OCI-LY1 (cell line): ENCODE results near the gene GULP1.

Experiments
- H2AFZ ChIP-seq: fragments of 200-600 bp; sonication (generic), shearing (Covaris generic); 2 replicates; pipeline ENCODE4 v1.6.0; 2014; ENCODE audit warnings: antibody characterized with exemption, mild to moderate bottlenecking, low read length
- H3F3A ChIP-seq: fragments of 200-600 bp; sonication (generic), shearing (Covaris generic); 2 replicates; pipeline ENCODE4 v1.6.0; 2014; ENCODE audit warnings: mild to moderate bottlenecking, antibody characterized with exemption, low read length, moderate library complexity; ENCODE audit not compliant: insufficient read depth
- H3K27ac ChIP-seq: fragments of 200-600 bp; sonication (generic); 2 replicates; pipeline ENCODE4 v1.5.1; 2014; ENCODE audit warnings: low read length, mixed run types, mild to moderate bottlenecking, low read depth; ENCODE audit not compliant: poor library complexity, severe bottlenecking
- H3K27me3 ChIP-seq: fragments of 200-600 bp; sonication (generic); 2 replicates; pipeline ENCODE4 v1.6.0; 2014; ENCODE audit warnings: antibody characterized with exemption, mild to moderate bottlenecking, low read length, moderate library complexity; ENCODE audit not compliant: insufficient read depth
- H3K36me3 ChIP-seq: fragments of 200-600 bp; sonication (generic); 2 replicates; pipeline ENCODE4 v1.6.1; 2014; ENCODE audit warnings: mild to moderate bottlenecking, antibody characterized with exemption, low read length, moderate library complexity, mixed read lengths; ENCODE audit not compliant: insufficient read depth
- H3K4me1 ChIP-seq: fragments of 200-600 bp; sonication (generic); 2 replicates; pipeline ENCODE4 v1.5.1; 2014; ENCODE audit warnings: mild to moderate bottlenecking, low read length, moderate library complexity; ENCODE audit not compliant: insufficient read depth, severe bottlenecking
- H3K4me2 ChIP-seq: fragments of 200-600 bp; sonication (generic), shearing (Covaris generic); 2 replicates; pipeline ENCODE4 v1.6.1; 2014; ENCODE audit warnings: low read length
- H3K4me3 ChIP-seq: fragments of 200-600 bp; sonication (generic); 2 replicates; pipeline ENCODE4 v1.5.1; 2014; ENCODE audit warnings: low read length, low read depth, mild to moderate bottlenecking, mixed read lengths; ENCODE audit not compliant: poor library complexity, severe bottlenecking
- H3K79me2 ChIP-seq: fragments of 200-600 bp; shearing (Covaris generic); 2 replicates; pipeline ENCODE4 v1.6.1; 2016; ENCODE audit warnings: mixed run types, low read length, mixed read lengths; ENCODE audit not compliant: insufficient read depth
- H3K9ac ChIP-seq: fragments of 200-600 bp; sonication (generic), shearing (Covaris generic); 2 replicates; pipeline ENCODE4 v1.6.1; 2014; ENCODE audit warnings: mild to moderate bottlenecking, low read length, mixed read lengths
- H3K9me2 ChIP-seq: fragments of 200-600 bp; sonication (generic), shearing (Covaris generic); 2 replicates; pipeline ENCODE4 v1.6.1; 2014; ENCODE audit warnings: low read depth, mild to moderate bottlenecking, low read length, mixed read lengths
- H3K9me3 ChIP-seq: fragments of 200-600 bp; shearing (Covaris generic); 2 replicates; pipeline ENCODE4 v1.6.1; 2014; ENCODE audit warnings: low read length, mixed read lengths
- H4K20me1 ChIP-seq: fragments of 200-600 bp; sonication (generic), shearing (Covaris generic); 2 replicates; pipeline ENCODE4 v1.6.0; 2016; ENCODE audit warnings: mild to moderate bottlenecking, low read length; ENCODE audit not compliant: insufficient read depth
- EZH2 ChIP-seq: fragments of 200-600 bp; sonication (generic), shearing (Covaris generic); IDR thresholded peaks from 2 replicates; pipeline ENCODE4 v1.8.0; 2017; ENCODE audit warnings: borderline replicate concordance, mixed run types, mild to moderate bottlenecking, antibody characterized with exemption, low read length, moderate library complexity, mixed read lengths
- TF ChIP-seq, protein P1 (sequence below): fragments of 200-600 bp; sonication (generic), shearing (Covaris generic); IDR thresholded peaks from 2 replicates; pipeline ENCODE4 v1.5.1; 2017; ENCODE audit warnings: mild to moderate bottlenecking, antibody characterized with exemption, low read length, moderate library complexity, mixed read lengths

The GULP1 gene

DNA sequence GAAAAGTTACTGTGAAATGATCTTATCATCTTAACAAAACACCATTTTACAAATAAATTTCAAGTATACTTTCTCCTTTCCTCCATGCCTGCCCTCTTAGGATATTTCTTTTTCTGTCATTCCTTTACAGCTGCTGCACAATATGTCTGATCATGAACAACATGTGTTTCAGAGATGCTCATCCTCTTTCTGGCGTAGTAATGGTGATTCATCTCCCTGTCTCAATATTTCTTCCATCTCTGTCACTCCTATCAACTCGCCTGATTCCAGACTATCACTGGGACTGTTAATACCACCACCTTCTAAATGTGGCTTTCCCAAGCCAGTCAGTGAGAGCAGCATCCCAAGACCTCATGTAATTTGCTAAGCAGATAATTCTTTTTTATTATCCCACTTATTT lies 290.5 kb downstream of the GULP1 start:
- Histone ChIP-seq H4K20me1 (no peaks in the 10 kb centered on the region), H3F3A (no peaks in the 10 kb centered on the region), H3K4me1 (no peaks in the 10 kb centered on the region), H3K9me3 (no peaks in the 10 kb centered on the region), H3K27me3 (no peaks in the 10 kb centered on the region), H3K9ac (no peak overlapping the region), H3K4me2 (no peak overlapping the region), H3K36me3 (no peaks in the 10 kb centered on the region), H3K9me2 (no peaks in the 10 kb centered on the region), H3K79me2 (no peaks in the 10 kb centered on the region), H2AFZ (no peak overlapping the region), H3K4me3 (no peak overlapping the region), H3K27ac (no peak overlapping the region)
- TF ChIP-seq, protein P1, sequence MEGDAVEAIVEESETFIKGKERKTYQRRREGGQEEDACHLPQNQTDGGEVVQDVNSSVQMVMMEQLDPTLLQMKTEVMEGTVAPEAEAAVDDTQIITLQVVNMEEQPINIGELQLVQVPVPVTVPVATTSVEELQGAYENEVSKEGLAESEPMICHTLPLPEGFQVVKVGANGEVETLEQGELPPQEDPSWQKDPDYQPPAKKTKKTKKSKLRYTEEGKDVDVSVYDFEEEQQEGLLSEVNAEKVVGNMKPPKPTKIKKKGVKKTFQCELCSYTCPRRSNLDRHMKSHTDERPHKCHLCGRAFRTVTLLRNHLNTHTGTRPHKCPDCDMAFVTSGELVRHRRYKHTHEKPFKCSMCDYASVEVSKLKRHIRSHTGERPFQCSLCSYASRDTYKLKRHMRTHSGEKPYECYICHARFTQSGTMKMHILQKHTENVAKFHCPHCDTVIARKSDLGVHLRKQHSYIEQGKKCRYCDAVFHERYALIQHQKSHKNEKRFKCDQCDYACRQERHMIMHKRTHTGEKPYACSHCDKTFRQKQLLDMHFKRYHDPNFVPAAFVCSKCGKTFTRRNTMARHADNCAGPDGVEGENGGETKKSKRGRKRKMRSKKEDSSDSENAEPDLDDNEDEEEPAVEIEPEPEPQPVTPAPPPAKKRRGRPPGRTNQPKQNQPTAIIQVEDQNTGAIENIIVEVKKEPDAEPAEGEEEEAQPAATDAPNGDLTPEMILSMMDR = no peak
- no peak for TF ChIP-seq EZH2

DNA sequence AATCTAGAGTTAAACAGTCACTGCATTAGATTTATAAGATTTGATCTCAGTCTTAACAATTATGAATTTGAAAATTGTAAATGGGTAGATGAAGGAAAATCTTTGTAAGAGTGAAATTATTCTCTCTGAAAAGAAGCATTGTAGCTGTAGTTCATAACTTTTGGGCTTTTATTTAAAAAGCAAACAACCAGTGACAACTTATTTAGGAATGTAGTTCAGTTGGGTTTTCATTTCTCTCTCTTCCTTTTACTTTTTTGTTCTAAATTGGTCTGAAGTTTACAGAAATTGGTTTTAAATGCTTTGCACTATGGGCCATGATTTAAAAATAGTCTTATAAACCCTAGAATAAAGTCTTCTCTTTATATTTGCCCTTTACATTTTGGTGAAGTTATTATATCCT lies 296.6 kb downstream of the GULP1 start:
- no peaks in the 10 kb centered on the region for H3K27me3 ChIP-seq
- no peak overlapping the region for H3K4me2 ChIP-seq
- H3K4me1 ChIP-seq = no peaks in the 10 kb centered on the region
- no peaks in the 10 kb centered on the region for H3K79me2 ChIP-seq
- no peak overlapping the region for H3K27ac ChIP-seq
- H2AFZ ChIP-seq = no peak overlapping the region
- H3F3A ChIP-seq = no peaks in the 10 kb centered on the region
- TF ChIP-seq EZH2 = no peak
- TF ChIP-seq, protein P1 = no peak
- no peaks in the 10 kb centered on the region for H3K9me3 ChIP-seq
- H3K9me2 ChIP-seq = no peaks in the 10 kb centered on the region
- H3K4me3 ChIP-seq = no peak overlapping the region
- H4K20me1 ChIP-seq = no peaks in the 10 kb centered on the region
- no peaks in the 10 kb centered on the region for H3K36me3 ChIP-seq
- no peak overlapping the region for H3K9ac ChIP-seq

DNA sequence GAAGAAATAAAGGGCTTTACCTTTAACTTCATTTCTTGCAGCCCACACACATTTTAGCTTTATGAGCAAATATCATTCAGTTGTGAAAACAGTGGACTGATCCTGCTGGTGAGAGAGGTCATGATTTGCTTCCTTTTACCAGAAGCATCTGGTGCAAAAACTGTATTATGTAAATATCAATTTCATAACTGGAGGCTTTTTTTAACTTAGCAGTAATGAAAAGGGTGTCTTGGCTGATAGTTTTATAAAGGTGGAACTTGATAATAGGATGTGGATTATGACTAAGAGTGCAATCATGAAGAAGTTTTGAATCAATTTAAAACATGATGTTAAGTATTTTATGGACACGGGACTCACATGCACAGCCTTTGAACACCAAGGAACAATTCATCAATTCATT lies 304.4 kb downstream of the GULP1 start:
- Histone ChIP-seq H4K20me1 (no peaks in the 10 kb centered on the region), H3K9ac (no peak overlapping the region), H3K27ac (no peak overlapping the region), H3K4me3 (no peak overlapping the region), H3K9me2 (no peaks in the 10 kb centered on the region), H3K4me2 (no peak overlapping the region), H3K9me3 (no peaks in the 10 kb centered on the region), H3K36me3 (no peaks in the 10 kb centered on the region), H3K4me1 (no peaks in the 10 kb centered on the region), H2AFZ (no peak overlapping the region), H3F3A (no peaks in the 10 kb centered on the region), H3K79me2 (no peaks in the 10 kb centered on the region), H3K27me3 (no peaks in the 10 kb centered on the region)
- TF ChIP-seq, protein P1 = no peak
- TF ChIP-seq EZH2 = no peak
